HepG2 (cell line): ENCODE data around the gene CRKL. TPM values are rescaled to one million over a fixed set of nuclear protein-coding genes. Genes with fewer than 3 reads are reported as not detected.

Source experiments
- ATAC-seq: fragments of 200-7000 bp; cut with Tn5 transposase; 3 replicates; pipeline ENCODE4 v1.9.1; 2020; ENCODE audit warnings: mild to moderate bottlenecking, moderate library complexity
- BruUV-seq: library from RNA; stranded (reverse); fragments of 400-500 nt; replicated peaks from 2 replicates; lab custom pipeline; 2021; lab: Mats Ljungman, UMichigan
- CTCF ChIA-PET: fragments of 300-600 bp; formaldehyde crosslinking; extraction: SDS; loops from one replicate; lab custom pipeline; 2021; ENCODE audit warnings: low total read pairs, inconsistent platforms, low intra/inter-chr PET ratio; lab: Yijun Ruan, JAX
- POLR2A ChIA-PET: fragments of 350-600 bp; sonication (Branson Sonifier 250); formaldehyde crosslinking; loops from one replicate; lab custom pipeline; 2020; ENCODE audit warnings: antibody characterized with exemption, inconsistent platforms; lab: Yijun Ruan, JAX
- DNase-seq: peaks from one replicate; pipeline ENCODE4 v3.0.0-alpha.2; 2015; ENCODE audit warnings: low spot score
- FAIRE-seq: peaks from 3 replicates; lab custom pipeline; 2011; peaks lifted over from hg19 to GRCh38; lab: Jason Lieb, UNC
- H2AFZ ChIP-seq: one replicate; pipeline ENCODE4 v1.6.1; 2011; ENCODE audit warnings: low read length, inconsistent platforms
- H3K27ac ChIP-seq: fragments of 300-600 bp; 3 replicates; pipeline ENCODE4 v1.8.0; 2011; ENCODE audit warnings: mixed run types, mild to moderate bottlenecking, mixed read lengths, low read length, inconsistent platforms; ENCODE audit not compliant: insufficient read depth; ENCODE audit errors: extremely low read length
- H3K27me3 ChIP-seq, 2 experiments: fragments of 200-600 bp in 1 of 2; 2 replicates in 1 of 2; 3 replicates in 1 of 2; pipeline versions ENCODE4 v1.6.0 to v1.8.0; 2011; ENCODE audit warnings: low read length in 2 of 2, mild to moderate bottlenecking in 2 of 2, moderate library complexity in 2 of 2, inconsistent platforms in 1 of 2; ENCODE audit not compliant: insufficient read depth in 2 of 2, control insufficient read depth in 1 of 2
- H3K36me3 ChIP-seq, 2 experiments: fragments of 200-600 bp in 1 of 2; replicated peaks in 1 of 2; 2 replicates in 1 of 2; 3 replicates in 1 of 2; pipeline versions ENCODE4 v1.5.1 to v1.8.0; 2011; ENCODE audit warnings: low read length in 2 of 2, inconsistent platforms in 1 of 2; ENCODE audit not compliant: insufficient read depth in 2 of 2, control insufficient read depth in 1 of 2
- H3K4me1 ChIP-seq: 2 replicates; pipeline ENCODE4 v1.5.1; 2012; ENCODE audit warnings: low read length, inconsistent platforms; ENCODE audit not compliant: insufficient read depth
- H3K4me2 ChIP-seq: 2 replicates; pipeline ENCODE4 v1.6.0; 2011; ENCODE audit warnings: low read depth, low read length, inconsistent platforms
- H3K4me3 ChIP-seq, 3 experiments: fragments of 200-600 bp in 1 of 3; sonication (generic), shearing (Covaris generic) in 1 of 3; replicated peaks in 1 of 3; 2 replicates each; pipeline ENCODE4 v1.5.1; 2011 to 2016; ENCODE audit warnings: low read length in 3 of 3, inconsistent platforms in 2 of 3, low read depth in 2 of 3, mild to moderate bottlenecking in 2 of 3, control low read depth in 1 of 3, mixed read lengths in 1 of 3; ENCODE audit not compliant: insufficient read depth in 1 of 3
- H3K79me2 ChIP-seq: one replicate; pipeline ENCODE4 v1.6.1; 2011; ENCODE audit warnings: low read length, inconsistent platforms; ENCODE audit not compliant: insufficient read depth
- H3K9ac ChIP-seq: 2 replicates; pipeline ENCODE4 v1.6.0; 2011; ENCODE audit warnings: mild to moderate bottlenecking, low read depth, low read length, inconsistent platforms; ENCODE audit not compliant: insufficient read depth
- H3K9me3 ChIP-seq: 2 replicates; pipeline ENCODE4 v1.5.1; 2012; ENCODE audit warnings: mild to moderate bottlenecking, low read length
- H4K20me1 ChIP-seq: 2 replicates; pipeline ENCODE4 v1.6.0; 2011; ENCODE audit warnings: inconsistent platforms, mild to moderate bottlenecking, low read length, moderate library complexity; ENCODE audit not compliant: insufficient read depth
- FOXA3 ChIP-seq: IDR thresholded peaks from 2 replicates; pipeline ENCODE4 v1.6.1; 2016; ENCODE audit warnings: missing genetic modification reagents, missing compliant biosample characterization
- GABPB1 ChIP-seq: IDR thresholded peaks from 2 replicates; pipeline ENCODE4 v1.6.1; 2016; ENCODE audit warnings: mild to moderate bottlenecking, missing genetic modification reagents, moderate library complexity, missing compliant biosample characterization
- GATAD2A ChIP-seq: IDR thresholded peaks from 2 replicates; pipeline ENCODE4 v1.6.1; 2016
- HMGA1 ChIP-seq: sonication (generic); formaldehyde crosslinking; conservative IDR thresholded peaks from 2 replicates; pipeline ENCODE4 v1.4.0; 2020; ENCODE audit warnings: missing genetic modification reagents
- HNRNPH1 ChIP-seq: fragments of 200-400 bp; formaldehyde crosslinking; optimal IDR thresholded peaks from 2 replicates; pipeline ENCODE3; 2017; ENCODE audit warnings: mild to moderate bottlenecking, low read depth, low read length
- NR2F6 ChIP-seq, 2 experiments: IDR thresholded peaks; 2 replicates each; pipeline ENCODE4 v1.6.1; 2016; ENCODE audit warnings: antibody characterized with exemption in 1 of 2, mild to moderate bottlenecking in 1 of 2
- PPARG ChIP-seq: conservative IDR thresholded peaks from 2 replicates; pipeline ENCODE4 v1.6.1; 2016; ENCODE audit warnings: missing biosample characterization, missing genetic modification reagents
- SPEN ChIP-seq: sonication (generic); formaldehyde crosslinking; IDR thresholded peaks from 2 replicates; pipeline ENCODE4 v1.5.1; 2020; ENCODE audit warnings: low read depth, mild to moderate bottlenecking, missing genetic modification reagents
- ZBTB7B ChIP-seq: sonication (generic); formaldehyde crosslinking; IDR thresholded peaks from 2 replicates; pipeline ENCODE4 v1.4.0; 2020; ENCODE audit warnings: missing genetic modification reagents
- ZNF276 ChIP-seq: sonication (generic); formaldehyde crosslinking; IDR thresholded peaks from 2 replicates; pipeline ENCODE4 v1.4.0; 2020; ENCODE audit warnings: mild to moderate bottlenecking, low read depth, missing genetic modification reagents
- ZNF7 ChIP-seq: IDR thresholded peaks from 2 replicates; pipeline ENCODE4 v1.6.1; 2016; ENCODE audit warnings: missing biosample characterization, missing genetic modification reagents
- WGBS: methylation state at CpG from one replicate; pipeline ENCODE4 v1.1.6; 2017; ENCODE audit warnings: low lambda C conversion rate; 5-methylcytosine and 5-hydroxymethylcytosine counted together
- in situ Hi-C: cut with HindIII; loops from 2 replicates; pipeline ENCODE4 v1.10.0; 2017; ENCODE audit warnings: low pct_unique_long_range_greater_than_20kb; ENCODE audit not compliant: extremely low pct_ligation_motif_present
- intact Hi-C: fragments of 100-400 bp; cut with micrococcal nuclease; formaldehyde crosslinking; loops from one replicate; pipeline ENCODE4 v1.10.0; 2022; ENCODE audit not compliant: unreplicated experiment
- polyA plus RNA-seq, 8 experiments: library from polyadenylated mRNA; depleted of rRNA in 3 of 8; stranded (reverse) in 7 of 8; unstranded in 1 of 8; fragments of >200 nt; fragmentation: Illumina TruSeq in 4 of 8; extraction: Trizol in 4 of 8; gene quantifications; 2 replicates each; pipeline versions ENCODE4 v1.2.1 to v1.2.3, GENCODE V29; 2011 to 2016; ENCODE audit warnings: low read depth in 4 of 8, missing spikeins in 1 of 8, mixed read lengths in 1 of 8; ENCODE audit not compliant: insufficient read depth in 1 of 8
- total RNA-seq, 5 experiments: library from RNA; depleted of rRNA; stranded (reverse); fragments of >200 nt; fragmentation: Illumina TruSeq; extraction: Trizol; gene quantifications; 2 replicates each; pipeline ENCODE4 v1.2.3, GENCODE V29; 2016; ENCODE audit warnings: low read depth in 1 of 5
- TF ChIP-seq, protein P1 (sequence below): sonication (generic); formaldehyde crosslinking; IDR thresholded peaks from 2 replicates; pipeline ENCODE4 v1.8.1; 2023; ENCODE audit warnings: mild to moderate bottlenecking, inconsistent platforms, moderate library complexity, missing genetic modification reagents, borderline replicate concordance
- TF ChIP-seq, protein P2 (sequence below): sonication (generic); formaldehyde crosslinking; IDR thresholded peaks from 2 replicates; pipeline ENCODE4 v1.4.0; 2020; ENCODE audit warnings: mild to moderate bottlenecking, missing genetic modification reagents
- TF ChIP-seq, protein P3 (sequence below): sonication (generic); formaldehyde crosslinking; IDR thresholded peaks from 2 replicates; pipeline ENCODE4 v1.5.0; 2020; ENCODE audit warnings: mild to moderate bottlenecking, low read depth, missing genetic modification reagents, borderline replicate concordance

CRKL gene
- total and polyA plus RNA-seq, 2 of the 13 experiments (the other 11 are each of a cell fraction or from before 2014, with no cell fraction given), result 37.4 to 60.6 TPM

DNA sequence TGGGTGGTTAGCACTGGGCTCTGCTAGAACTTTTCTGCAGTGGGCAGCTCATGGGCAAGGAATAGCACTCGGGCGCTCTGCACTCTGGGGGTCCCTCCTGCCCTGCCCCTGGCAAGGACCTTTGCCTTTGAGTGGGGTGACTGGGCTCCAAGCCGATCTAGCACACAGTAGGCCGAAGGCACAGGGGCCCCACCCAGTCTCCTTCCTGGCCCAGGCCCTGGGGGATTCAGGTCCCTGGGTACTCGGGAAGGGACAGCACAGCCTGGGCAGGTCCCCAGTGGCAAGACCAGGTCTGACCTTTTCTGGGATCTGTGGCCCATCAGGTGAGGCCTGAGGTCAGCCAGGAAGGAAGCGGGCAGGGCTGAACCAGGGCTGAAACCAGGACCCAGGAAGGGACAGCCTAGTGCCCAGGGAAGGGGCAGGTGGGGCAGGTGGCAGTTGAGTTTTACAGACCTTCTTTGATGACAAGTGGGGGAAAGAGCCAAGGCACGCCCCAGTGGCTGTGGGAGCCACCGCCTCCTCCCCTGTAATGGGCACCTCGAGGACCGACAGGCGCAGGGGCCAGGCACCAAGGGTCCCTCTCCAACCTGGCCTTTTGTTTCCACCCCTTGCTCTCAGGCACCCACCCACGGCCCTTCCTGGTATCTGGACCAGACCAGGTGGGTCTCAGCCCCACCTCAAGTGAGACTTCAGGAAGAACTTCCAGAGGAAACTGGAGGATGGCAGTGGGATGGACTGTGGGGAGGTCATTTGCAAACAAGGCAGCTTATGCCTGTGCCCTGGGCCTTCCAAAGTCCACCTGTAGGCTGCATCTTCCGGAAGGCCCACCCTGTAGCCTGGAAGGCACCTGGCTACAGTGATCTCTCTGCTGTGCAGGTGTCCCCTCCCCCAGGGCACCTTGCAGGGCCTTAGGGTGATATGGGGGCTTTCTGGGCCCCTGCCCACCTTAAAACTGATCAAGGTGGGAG, 49.0 kb downstream of the CRKL start:
- in situ Hi-C loops, result no loop called here
- no peaks in the 10 kb centered on the region for H3K36me3 ChIP-seq
- ATAC-seq, result peak; percentile 35
- H3K27me3 ChIP-seq, result no peaks in the 10 kb centered on the region
- ChIA-PET CTCF (no interaction called here), POLR2A (interaction anchor here (0.8 to 3.9 kb wide), 4 partner anchors 14 to 37 kb away, joined by 3 to 33 read pairs (median 8); partner anchors contain the start of gene LZTR1)
- H3K79me2 ChIP-seq, result peaks cover 4% of the 10 kb centered on the region
- peak overlapping the region; percentile 86 for H3K4me2 ChIP-seq
- TSS peak; percentile 38 for BruUV-seq
- intact Hi-C loops, result no loop called here
- 41% methylated on average over 8 of the region's 13 CpGs for WGBS
- H3K4me3 ChIP-seq, result peak overlapping the region in 2 of 3 experiments; percentile 60 to 72; a peak in 5 of 6 replicates
- H3K4me1 ChIP-seq, result peaks cover 61% of the 10 kb centered on the region
- no peaks in the 10 kb centered on the region for H3K9me3 ChIP-seq
- no peaks in the 10 kb centered on the region for H4K20me1 ChIP-seq
- FAIRE-seq, result peak; percentile 36
- no peak for DNase-seq
- H2AFZ ChIP-seq, result no peak overlapping the region
- peak overlapping the region; percentile 50 for H3K27ac ChIP-seq
- H3K9ac ChIP-seq, result peak overlapping the region; percentile 70; the same call in 1 of the 2 replicates
- peak; percentile 91 for TF ChIP-seq ZBTB7B (CRISPR knock-in tag)
- peak; percentile 63 for TF ChIP-seq NR2F6 (IDR thresholded peaks at IDR 0.05)
- no peak; the same call in 1 of the 2 replicates for TF ChIP-seq NR2F6 (CRISPR knock-in tag; IDR thresholded peaks at IDR 0.05)
- TF ChIP-seq HMGA1 (CRISPR knock-in tag), result no peak
- no peak for TF ChIP-seq ZNF7 (CRISPR knock-in tag)
- TF ChIP-seq, protein P1, sequence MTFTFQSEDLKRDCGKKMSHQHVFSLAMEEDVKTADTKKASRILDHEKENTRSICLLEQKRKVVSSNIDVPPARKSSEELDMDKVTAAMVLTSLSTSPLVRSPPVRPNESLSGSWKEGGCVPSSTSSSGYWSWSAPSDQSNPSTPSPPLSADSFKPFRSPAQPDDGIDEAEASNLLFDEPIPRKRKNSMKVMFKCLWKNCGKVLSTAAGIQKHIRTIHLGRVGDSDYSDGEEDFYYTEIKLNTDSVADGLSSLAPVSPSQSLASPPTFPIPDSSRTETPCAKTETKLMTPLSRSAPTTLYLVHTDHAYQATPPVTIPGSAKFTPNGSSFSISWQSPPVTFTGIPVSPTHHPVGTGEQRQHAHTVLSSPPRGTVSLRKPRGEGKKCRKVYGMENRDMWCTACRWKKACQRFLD (CRISPR knock-in tag), result no peak
- TF ChIP-seq SPEN (CRISPR knock-in tag), result no peak
- TF ChIP-seq, protein P2, sequence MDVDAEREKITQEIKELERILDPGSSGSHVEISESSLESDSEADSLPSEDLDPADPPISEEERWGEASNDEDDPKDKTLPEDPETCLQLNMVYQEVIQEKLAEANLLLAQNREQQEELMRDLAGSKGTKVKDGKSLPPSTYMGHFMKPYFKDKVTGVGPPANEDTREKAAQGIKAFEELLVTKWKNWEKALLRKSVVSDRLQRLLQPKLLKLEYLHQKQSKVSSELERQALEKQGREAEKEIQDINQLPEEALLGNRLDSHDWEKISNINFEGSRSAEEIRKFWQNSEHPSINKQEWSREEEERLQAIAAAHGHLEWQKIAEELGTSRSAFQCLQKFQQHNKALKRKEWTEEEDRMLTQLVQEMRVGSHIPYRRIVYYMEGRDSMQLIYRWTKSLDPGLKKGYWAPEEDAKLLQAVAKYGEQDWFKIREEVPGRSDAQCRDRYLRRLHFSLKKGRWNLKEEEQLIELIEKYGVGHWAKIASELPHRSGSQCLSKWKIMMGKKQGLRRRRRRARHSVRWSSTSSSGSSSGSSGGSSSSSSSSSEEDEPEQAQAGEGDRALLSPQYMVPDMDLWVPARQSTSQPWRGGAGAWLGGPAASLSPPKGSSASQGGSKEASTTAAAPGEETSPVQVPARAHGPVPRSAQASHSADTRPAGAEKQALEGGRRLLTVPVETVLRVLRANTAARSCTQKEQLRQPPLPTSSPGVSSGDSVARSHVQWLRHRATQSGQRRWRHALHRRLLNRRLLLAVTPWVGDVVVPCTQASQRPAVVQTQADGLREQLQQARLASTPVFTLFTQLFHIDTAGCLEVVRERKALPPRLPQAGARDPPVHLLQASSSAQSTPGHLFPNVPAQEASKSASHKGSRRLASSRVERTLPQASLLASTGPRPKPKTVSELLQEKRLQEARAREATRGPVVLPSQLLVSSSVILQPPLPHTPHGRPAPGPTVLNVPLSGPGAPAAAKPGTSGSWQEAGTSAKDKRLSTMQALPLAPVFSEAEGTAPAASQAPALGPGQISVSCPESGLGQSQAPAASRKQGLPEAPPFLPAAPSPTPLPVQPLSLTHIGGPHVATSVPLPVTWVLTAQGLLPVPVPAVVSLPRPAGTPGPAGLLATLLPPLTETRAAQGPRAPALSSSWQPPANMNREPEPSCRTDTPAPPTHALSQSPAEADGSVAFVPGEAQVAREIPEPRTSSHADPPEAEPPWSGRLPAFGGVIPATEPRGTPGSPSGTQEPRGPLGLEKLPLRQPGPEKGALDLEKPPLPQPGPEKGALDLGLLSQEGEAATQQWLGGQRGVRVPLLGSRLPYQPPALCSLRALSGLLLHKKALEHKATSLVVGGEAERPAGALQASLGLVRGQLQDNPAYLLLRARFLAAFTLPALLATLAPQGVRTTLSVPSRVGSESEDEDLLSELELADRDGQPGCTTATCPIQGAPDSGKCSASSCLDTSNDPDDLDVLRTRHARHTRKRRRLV (CRISPR knock-in tag), result no peak
- peak; percentile 28; the same call in 1 of the 2 replicates for TF ChIP-seq FOXA3 (CRISPR knock-in tag)
- peak; percentile 46 for TF ChIP-seq GABPB1 (CRISPR knock-in tag)
- no peak for TF ChIP-seq HNRNPH1
- 0 out of 2 replicates have a peak, but pooled peaks have one; percentile 47 for TF ChIP-seq GATAD2A (CRISPR knock-in tag)
- TF ChIP-seq ZNF276 (CRISPR knock-in tag), result no peak
- TF ChIP-seq PPARG (CRISPR knock-in tag), result no peak
- TF ChIP-seq, protein P3, sequence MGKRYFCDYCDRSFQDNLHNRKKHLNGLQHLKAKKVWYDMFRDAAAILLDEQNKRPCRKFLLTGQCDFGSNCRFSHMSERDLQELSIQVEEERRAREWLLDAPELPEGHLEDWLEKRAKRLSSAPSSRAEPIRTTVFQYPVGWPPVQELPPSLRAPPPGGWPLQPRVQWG (CRISPR knock-in tag), result no peak
